ENCODE data around the gene AHNAK.
A peak's percentile ranks its signal among the peaks of the same experiment; 100 is the strongest.
"Not testable (repeated sequence)": the region's sequence is repeated elsewhere in the genome, so short reads cannot be mapped to it uniquely, and the experiment has no call there.

The AHNAK gene

GRCh38 chr11:62571493-62571892 is 24.9 kb upstream of the AHNAK start:
- not testable (repeated sequence) for DNase-seq

DNA sequence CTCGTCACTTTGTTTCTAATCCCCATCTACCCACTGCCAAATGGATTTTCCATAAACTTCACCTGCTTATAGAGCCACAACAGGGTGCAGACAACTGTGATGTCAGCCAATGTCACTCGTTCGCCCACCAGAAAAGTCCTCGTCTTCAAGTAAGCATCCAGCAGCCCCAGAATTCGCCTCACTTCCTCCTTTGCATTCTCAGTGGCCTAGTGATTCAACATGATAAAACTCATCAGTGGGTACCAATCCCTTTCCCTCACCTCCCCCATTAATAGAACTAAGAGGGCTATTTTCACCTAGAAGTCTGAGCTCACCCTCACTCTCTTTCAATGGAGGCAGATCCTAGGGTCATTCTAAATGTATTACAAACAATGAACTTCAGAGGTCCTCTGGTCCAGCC is 24.3 kb upstream of the AHNAK start:
- DNase-seq = not testable (repeated sequence)

DNA sequence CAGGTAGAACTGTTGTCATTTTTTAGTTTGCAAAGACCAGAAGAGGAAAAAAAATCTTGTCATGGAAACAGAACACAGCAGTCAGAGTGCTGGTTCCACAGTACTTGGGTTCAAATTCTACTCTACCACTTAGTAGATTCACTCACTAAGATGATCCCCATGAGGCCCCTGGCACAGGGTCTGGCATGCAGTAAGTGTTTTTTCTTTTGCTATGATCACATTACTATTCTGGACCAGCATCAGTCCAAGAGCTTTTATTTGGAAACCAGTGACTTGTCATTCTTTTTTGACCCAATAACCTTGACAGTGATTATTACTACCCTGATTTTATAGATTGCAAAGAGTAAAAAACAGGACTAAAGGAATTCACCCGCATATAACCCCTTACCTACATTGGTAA is 23.0 kb upstream of the AHNAK start:
- DNase-seq = no peak

DNA sequence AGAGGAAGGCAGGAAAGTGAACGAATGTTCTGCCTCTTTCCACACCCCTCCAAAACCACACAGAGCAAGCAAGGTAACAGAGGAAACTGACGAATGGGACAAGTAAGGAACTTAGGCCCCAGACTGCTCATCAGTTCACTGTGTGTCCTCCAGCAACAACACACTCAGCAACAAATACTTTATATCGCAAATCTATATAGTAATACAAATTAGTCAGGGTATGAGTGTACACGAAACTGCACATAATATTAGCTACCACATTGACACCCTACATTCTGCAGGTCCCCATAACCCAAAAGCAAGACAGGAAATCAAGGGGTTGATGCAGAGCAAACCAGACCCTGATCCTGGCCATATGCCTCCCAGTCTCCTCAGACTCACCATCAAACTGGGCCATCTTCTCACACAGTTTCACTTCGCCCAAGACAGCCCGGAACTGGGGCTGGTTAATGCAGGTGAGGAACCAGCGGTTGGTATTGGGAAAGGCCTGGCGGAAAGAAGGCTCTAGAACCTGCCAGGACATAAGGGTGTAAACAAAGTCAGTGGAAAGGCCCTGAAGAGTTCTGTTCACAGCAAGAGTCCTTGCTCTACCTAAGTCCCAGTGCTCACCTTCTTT is 20.5 kb upstream of the AHNAK start:
- DNase-seq = no peak

DNA sequence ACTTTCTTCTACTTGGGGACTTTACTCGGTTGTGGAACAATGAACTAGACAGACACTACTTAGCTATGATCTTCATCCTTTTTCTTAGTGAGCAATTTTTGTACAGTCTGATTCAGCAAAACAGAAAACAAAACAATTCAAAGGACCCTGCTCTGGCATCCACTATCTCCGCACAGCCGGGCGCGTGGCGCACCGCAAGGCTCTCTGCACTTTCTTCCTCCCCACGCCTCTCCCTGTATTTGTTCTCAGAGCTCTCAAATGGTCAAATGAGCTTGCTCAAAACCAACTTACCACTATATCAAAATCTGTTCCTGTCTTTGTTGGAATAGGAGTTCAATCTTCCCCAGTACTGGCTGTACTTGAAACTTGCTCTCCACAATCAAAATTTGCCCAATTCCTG is 19.6 kb upstream of the AHNAK start:
- DNase-seq = no peak

GRCh38 chr11:62565100-62565802 is 18.6 kb upstream of the AHNAK start:
- no peak for DNase-seq

DNA sequence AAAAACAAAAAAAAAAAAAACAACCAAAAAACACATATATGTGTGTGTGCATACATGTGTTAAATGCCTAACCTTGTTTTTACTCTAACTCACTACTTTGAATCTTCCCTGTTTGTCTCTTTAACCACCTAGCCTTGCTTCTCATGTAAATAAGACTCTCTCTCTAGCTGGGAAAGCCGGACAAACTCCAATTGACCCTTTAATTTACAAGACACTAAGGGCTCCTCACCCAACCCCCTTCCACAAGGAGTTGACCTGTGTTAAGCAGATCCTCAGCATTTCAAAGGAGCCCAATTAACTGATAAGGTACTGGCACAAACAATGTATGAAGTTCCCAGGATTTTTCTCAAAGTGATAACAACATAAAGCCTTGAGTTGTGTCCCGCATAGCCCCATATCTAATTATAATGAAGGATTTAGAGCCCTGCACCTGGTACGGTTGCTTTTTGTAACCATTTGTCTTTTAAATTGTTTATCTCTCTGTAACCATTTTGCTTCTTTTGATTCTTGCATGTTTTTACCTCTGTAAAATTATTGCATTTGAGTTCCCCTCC is 15.1 kb upstream of the AHNAK start:
- not testable (repeated sequence) for DNase-seq

- peak; percentile 51 for DNase-seq
Measured at GRCh38 chr11:62560566-62561103, 14.0 kb upstream of the AHNAK start.

- not testable (repeated sequence) for DNase-seq
Measured at GRCh38 chr11:62559626-62560025, 13.0 kb upstream of the AHNAK start.

DNA sequence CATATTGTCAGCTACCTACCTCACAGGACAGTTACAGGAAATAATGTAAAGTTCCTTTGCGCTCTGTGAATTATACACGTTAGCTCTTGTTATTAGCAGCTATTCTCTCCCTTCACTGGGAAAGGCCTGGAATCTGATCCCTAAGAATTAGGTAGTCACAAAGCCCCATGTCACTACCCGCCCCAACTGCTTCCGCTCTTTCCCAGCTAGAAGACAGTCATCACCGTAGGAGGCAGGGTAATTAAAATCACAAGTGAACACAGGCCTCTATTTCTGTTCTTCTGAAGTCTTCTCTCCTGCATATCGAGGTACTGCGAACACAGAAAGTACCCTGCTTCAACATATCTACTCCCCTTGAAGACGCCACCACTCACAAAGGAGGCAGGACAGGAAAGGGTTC is 12.6 kb upstream of the AHNAK start:
- no peak for DNase-seq

DNA sequence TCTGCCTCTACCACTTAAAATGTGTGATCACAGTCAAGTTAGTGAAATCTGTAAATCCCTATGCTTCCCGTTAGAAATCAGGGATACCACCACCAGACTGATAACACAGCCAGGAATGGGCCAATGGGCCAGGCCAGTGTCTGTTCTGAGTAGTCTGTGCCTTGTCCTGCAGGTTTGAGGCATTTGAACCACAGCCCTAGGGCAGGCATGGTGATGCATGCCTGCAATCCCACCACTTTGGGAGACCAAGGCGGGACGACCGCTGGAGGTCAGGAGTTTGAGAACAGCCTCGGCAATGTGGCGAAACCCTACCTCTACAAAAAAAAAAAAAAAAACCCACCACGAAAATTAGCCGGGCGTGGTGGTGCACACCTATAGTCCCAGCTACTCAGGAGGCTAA is 12.1 kb upstream of the AHNAK start:
- DNase-seq = no peak

- DNase-seq = no peak
Measured at GRCh38 chr11:62556875-62557631, 10.4 kb upstream of the AHNAK start.

GRCh38 chr11:62556108-62556874 is 9.7 kb upstream of the AHNAK start:
- no peak for DNase-seq

GRCh38 chr11:62555464-62556107 is 9.0 kb upstream of the AHNAK start:
- DNase-seq = no peak

DNA sequence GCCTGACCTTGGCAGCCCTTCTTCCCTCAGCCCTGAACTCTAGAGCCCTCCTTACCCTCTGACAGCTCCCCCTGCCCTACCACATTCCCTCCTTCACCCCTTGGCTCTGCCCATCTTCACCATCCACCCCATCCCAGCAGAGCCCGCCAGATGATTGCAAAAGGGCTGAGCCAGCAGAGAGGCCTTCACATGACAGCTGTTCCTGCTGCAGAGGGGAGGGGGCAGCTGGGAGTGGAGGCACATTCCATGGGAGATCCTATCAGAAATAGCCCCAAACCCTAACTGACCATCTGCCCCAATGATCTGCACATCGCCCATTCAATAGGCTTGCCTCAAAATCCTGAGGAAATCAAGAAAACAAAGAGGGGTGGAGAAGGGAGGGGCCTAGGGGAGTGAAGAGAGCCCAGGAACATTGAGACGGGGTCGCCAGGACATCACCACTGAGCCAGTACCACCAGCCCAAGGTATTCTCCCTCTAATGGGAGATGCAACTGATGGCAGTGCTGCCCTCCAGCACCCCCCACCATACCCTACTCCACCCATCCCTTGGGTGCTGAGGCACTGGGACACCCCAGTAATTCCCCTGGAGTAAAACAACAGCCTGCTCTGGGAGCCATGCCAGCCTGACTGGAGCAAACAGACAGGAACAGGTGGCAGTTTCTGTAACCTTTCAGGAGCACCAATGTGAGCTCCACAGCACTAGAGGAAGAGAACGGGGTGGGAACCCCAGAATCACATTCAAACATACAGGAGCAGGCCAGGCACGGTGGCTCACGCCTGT is 8.0 kb upstream of the AHNAK start:
- peak; percentile 77 for DNase-seq

GRCh38 chr11:62553839-62554361 is 7.3 kb upstream of the AHNAK start:
- DNase-seq = no peak

DNA sequence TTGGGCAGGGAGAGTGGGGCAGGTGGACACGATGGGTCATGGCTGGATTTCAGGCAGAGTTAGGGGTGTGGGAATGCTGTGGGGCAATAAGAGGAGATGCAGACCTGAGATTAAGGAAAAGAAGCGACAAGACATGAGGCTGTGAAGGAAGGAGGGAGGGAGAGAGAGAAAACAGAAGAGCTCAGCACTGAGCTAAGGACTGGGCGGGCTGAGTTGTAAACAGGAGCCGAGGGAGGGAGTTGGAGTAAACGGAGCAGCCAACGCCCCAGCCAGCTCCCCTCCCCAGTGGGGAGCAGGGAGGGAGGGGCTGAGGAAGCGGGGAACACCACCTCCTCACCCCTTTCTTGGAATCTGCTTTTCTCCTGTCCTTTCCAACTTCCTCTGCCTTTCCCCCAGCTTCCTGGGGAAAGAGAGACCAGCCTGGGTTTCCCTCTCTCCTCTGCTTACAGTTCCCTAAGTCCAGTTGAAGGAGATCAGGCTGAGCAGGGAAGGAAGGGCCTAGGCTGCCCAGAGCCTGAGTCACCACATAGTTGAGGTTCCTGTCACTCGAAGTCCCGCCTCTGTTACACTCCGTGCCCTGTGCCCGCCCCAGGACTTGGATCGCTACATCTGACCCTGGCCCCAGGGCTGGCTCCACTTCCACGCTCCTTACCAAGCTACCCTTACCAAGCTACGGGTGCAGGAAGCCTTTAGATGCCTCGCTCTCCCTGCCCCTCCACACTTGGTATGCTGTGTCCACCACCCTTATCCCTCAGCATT is 6.7 kb upstream of the AHNAK start:
- DNase-seq = no peak

DNA sequence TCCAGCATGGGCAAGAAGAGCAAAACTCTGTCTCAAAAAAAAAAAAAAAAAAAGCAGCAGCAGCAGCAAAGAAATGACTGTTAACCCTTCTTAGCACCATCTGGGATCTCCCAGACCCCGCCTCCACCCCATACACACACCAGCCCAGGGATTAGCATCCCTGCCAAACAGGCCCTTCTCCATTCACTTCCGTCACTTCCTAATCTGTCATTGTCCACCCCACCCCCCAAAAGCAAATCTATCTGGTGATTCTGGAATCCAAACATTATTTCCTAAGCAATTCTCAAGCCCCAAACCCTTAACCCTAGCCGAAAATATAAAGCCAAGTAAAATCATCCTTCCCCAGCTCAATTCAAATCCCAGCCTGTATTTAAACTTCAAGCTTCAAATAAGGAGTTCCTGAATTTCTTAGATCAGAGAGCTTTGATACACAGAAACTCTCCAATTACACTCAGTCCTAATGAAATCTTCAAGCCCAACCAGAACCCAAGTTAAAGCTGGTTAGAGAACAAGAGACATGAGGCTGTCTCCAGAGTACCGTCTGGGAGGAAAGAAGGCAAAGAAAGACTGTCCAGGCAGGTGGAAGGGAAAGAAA is 6.0 kb upstream of the AHNAK start:
- DNase-seq = peak; percentile 74

DNA sequence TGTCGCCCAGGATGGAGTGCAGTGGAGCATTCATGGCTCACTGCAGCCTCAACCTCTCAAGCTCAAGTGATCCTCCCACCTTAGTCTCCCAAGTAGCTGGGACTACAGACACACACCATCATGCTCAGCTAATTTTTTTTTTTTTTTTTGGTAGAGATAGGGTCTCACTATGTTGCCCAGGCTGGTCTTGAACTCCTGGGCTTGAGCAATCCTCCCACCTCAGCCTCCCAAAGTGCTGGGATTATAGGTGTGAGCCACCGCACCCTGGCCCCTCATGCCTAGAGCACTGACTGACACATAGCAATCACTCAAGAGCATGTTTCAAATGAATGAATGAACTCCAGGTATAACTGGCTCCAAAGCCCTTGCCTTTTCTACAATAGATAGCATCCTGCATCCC is 3.9 kb upstream of the AHNAK start:
- DNase-seq = not testable (repeated sequence)

All from NCI-H2171 treated with DMSO at 0.1 percent for 48 hours (cell line).